SU-DHL-6 (cell line): ENCODE results near the gene CACNA1C.

ENCODE experiments used
- H2AFZ ChIP-seq: fragments of 200-600 bp; sonication (generic); 2 replicates; pipeline ENCODE4 v1.6.1; 2014; ENCODE audit warnings: low read depth, mild to moderate bottlenecking, moderate library complexity, mixed read lengths, antibody characterized with exemption, low read length; ENCODE audit not compliant: severe bottlenecking
- H3F3A ChIP-seq: fragments of 200-600 bp; shearing (Covaris generic); 2 replicates; pipeline ENCODE4 v1.6.0; 2016; ENCODE audit warnings: antibody characterized with exemption, mild to moderate bottlenecking; ENCODE audit not compliant: insufficient read depth
- H3K27ac ChIP-seq: fragments of 200-600 bp; sonication (generic); 2 replicates; pipeline ENCODE4 v1.5.1; 2016; ENCODE audit warnings: low read depth, mild to moderate bottlenecking, low read length, moderate library complexity, mixed read lengths
- H3K27me3 ChIP-seq: fragments of 200-600 bp; sonication (generic), shearing (Covaris generic); 2 replicates; pipeline ENCODE4 v1.6.0; 2014; ENCODE audit warnings: mild to moderate bottlenecking, low read length
- H3K36me3 ChIP-seq: fragments of 200-600 bp; sonication (generic); 2 replicates; pipeline ENCODE4 v1.6.1; 2014; ENCODE audit warnings: mild to moderate bottlenecking, low read length, mixed read lengths
- H3K4me2 ChIP-seq: fragments of 300-600, 200-600 bp; shearing (Covaris generic), sonication (generic); 2 replicates; pipeline ENCODE4 v1.6.0; 2014; ENCODE audit warnings: low read length, low read depth, mild to moderate bottlenecking; ENCODE audit not compliant: poor library complexity, severe bottlenecking
- H3K4me3 ChIP-seq: fragments of 200-600 bp; sonication (generic); 2 replicates; pipeline ENCODE4 v1.5.1; 2014; ENCODE audit warnings: antibody characterized with exemption, low read length, mild to moderate bottlenecking, mixed read lengths; ENCODE audit not compliant: insufficient read depth, poor library complexity, severe bottlenecking
- H3K79me2 ChIP-seq: fragments of 200-600 bp; sonication (generic); 2 replicates; pipeline ENCODE4 v1.6.1; 2014; ENCODE audit warnings: mild to moderate bottlenecking, low read length, moderate library complexity; ENCODE audit not compliant: insufficient read depth
- H3K9ac ChIP-seq: fragments of 200-600 bp; sonication (generic); 2 replicates; pipeline ENCODE4 v1.7.0; 2014; ENCODE audit warnings: mild to moderate bottlenecking, low read length
- H3K9me2 ChIP-seq: fragments of 200-600 bp; sonication (generic); replicated peaks from 2 replicates; pipeline ENCODE4 v1.6.1; 2014; ENCODE audit warnings: low read length; ENCODE audit not compliant: insufficient read depth
- H3K9me3 ChIP-seq: fragments of 200-600 bp; sonication (generic); 2 replicates; pipeline ENCODE4 v1.6.1; 2014; ENCODE audit warnings: low read length, mixed read lengths; ENCODE audit not compliant: insufficient read depth
- H4K20me1 ChIP-seq: fragments of 200-600 bp; sonication (generic); 2 replicates; pipeline ENCODE4 v1.6.1; 2014; ENCODE audit warnings: low read depth, mild to moderate bottlenecking, antibody characterized with exemption, low read length, moderate library complexity, mixed read lengths
- EZH2phosphoT487 ChIP-seq: fragments of 200-600 bp; sonication (generic), shearing (Covaris generic); conservative IDR thresholded peaks from 2 replicates; pipeline ENCODE4 v1.6.1; 2018; ENCODE audit warnings: mild to moderate bottlenecking, antibody characterized with exemption, low read length, moderate library complexity, mixed read lengths
- TF ChIP-seq, protein P1 (sequence below): fragments of 200-600 bp; sonication (generic); IDR thresholded peaks from one replicate; pipeline ENCODE4 v1.5.1; 2017; ENCODE audit warnings: antibody characterized with exemption, mild to moderate bottlenecking, low read length, moderate library complexity; ENCODE audit not compliant: insufficient read depth, poor library complexity, severe bottlenecking

The CACNA1C gene

DNA sequence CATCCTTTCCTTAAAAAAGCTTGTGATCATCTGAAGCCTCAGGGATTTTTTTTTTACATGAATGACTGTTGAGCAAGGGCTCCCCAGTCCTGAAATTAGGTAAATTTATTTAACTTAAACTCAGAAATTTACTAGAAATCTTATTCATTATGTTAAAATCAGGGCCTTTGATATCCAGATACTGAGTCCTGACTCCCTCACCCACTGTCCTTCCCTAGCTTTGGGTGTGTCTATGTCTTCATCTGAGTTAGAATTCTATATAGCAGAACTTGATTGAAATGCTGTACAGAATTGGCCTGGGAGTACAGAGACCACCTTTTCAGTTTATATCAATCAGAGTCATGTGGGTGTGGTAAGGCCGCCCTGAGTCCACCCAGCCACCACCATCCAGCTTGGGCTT lies 260.0 kb downstream of the CACNA1C start:
- H3K36me3 ChIP-seq: no peaks in the 10 kb centered on the region
- no peaks in the 10 kb centered on the region for H3K9me3 ChIP-seq
- no peaks in the 10 kb centered on the region for H3K27me3 ChIP-seq
- no peaks in the 10 kb centered on the region for H3K9me2 ChIP-seq
- H3K27ac ChIP-seq: no peak overlapping the region
- H3K4me2 ChIP-seq: no peak overlapping the region
- H3K79me2 ChIP-seq: no peaks in the 10 kb centered on the region
- H3K9ac ChIP-seq: no peak overlapping the region
- H3F3A ChIP-seq: no peaks in the 10 kb centered on the region
- no peak overlapping the region for H3K4me3 ChIP-seq
- H4K20me1 ChIP-seq: no peaks in the 10 kb centered on the region
- TF ChIP-seq EZH2phosphoT487: no peak
- TF ChIP-seq, protein P1, sequence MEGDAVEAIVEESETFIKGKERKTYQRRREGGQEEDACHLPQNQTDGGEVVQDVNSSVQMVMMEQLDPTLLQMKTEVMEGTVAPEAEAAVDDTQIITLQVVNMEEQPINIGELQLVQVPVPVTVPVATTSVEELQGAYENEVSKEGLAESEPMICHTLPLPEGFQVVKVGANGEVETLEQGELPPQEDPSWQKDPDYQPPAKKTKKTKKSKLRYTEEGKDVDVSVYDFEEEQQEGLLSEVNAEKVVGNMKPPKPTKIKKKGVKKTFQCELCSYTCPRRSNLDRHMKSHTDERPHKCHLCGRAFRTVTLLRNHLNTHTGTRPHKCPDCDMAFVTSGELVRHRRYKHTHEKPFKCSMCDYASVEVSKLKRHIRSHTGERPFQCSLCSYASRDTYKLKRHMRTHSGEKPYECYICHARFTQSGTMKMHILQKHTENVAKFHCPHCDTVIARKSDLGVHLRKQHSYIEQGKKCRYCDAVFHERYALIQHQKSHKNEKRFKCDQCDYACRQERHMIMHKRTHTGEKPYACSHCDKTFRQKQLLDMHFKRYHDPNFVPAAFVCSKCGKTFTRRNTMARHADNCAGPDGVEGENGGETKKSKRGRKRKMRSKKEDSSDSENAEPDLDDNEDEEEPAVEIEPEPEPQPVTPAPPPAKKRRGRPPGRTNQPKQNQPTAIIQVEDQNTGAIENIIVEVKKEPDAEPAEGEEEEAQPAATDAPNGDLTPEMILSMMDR: no peak
- no peak overlapping the region for H2AFZ ChIP-seq

DNA sequence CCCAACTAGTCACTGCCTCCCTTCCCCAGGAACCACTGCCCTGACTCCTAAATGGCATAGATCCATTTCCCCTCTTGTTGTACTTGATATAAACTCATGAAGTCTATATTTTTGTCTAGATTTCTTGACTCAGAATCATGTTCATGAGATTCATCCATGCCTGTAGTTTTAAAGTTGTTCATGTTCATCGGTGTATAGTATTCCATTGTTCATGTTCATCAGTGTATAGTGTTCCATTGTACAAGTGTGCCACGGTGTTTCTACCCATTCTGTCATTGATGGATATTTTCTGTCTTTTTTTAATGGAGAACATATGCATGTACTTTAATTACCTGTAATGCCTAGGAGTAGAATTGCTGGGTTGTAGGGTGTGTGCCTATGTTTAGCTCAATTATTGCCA lies 261.7 kb downstream of the CACNA1C start:
- no peak for TF ChIP-seq EZH2phosphoT487
- TF ChIP-seq, protein P1: no peak

DNA sequence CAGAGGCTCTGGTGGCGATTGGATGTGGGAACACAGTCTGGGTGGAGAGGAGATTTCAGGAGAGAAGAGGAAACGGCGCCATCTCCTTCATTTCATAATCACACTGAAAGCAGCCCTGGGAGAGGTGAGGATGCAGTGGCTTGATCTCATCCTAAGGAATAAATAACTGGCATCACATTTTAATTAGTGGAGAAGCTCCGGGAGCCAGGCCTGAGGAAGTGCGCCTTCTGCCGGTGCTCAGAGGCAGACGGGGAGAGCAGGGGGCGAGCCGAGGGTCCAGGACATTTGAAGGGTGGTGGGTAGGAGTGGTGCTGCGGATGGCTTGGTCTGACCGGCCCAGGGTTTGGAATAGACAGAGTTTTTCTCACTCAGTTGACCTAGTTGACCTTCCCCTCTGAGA lies 265.0 kb downstream of the CACNA1C start:
- H3K27ac ChIP-seq: no peak overlapping the region
- no peaks in the 10 kb centered on the region for H3F3A ChIP-seq
- no peaks in the 10 kb centered on the region for H3K36me3 ChIP-seq
- no peaks in the 10 kb centered on the region for H3K27me3 ChIP-seq
- H3K9me2 ChIP-seq: no peaks in the 10 kb centered on the region
- H3K4me3 ChIP-seq: no peak overlapping the region
- H3K4me2 ChIP-seq: no peak overlapping the region
- no peaks in the 10 kb centered on the region for H3K9me3 ChIP-seq
- no peaks in the 10 kb centered on the region for H3K79me2 ChIP-seq
- TF ChIP-seq, protein P1: no peak
- no peak for TF ChIP-seq EZH2phosphoT487
- H3K9ac ChIP-seq: no peak overlapping the region
- no peak overlapping the region for H2AFZ ChIP-seq
- H4K20me1 ChIP-seq: no peaks in the 10 kb centered on the region

More for the DNA sequence above, 261.7 kb downstream of the CACNA1C start:
- Histone ChIP-seq H3K9ac (no peak overlapping the region), H4K20me1 (no peaks in the 10 kb centered on the region), H3K4me2 (no peak overlapping the region), H3K79me2 (no peaks in the 10 kb centered on the region), H3K9me2 (no peaks in the 10 kb centered on the region), H3K4me3 (no peak overlapping the region), H3K27me3 (no peaks in the 10 kb centered on the region), H2AFZ (no peak overlapping the region), H3K9me3 (no peaks in the 10 kb centered on the region), H3K27ac (no peak overlapping the region), H3K36me3 (no peaks in the 10 kb centered on the region), H3F3A (no peaks in the 10 kb centered on the region)

DNA sequence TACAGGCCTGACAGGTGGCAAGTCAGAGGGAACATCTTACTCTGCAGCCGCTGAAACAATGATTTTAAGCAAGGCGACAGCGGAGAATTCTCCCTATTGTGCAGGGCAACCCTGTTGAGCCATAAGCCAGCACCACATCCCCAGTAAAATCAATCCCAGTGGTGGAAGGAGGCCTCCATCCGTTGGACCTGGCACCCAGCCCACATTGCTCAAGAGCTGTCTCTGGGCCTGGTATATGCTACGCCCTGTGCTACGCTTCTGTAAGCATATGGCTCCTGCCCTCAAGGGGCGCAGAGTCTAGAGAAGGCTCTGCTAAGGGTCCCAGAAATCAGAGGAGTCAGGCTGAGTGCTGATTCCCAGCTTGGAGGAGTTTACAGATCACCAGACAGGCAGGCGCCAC lies 265.5 kb downstream of the CACNA1C start:
- H3K9ac ChIP-seq: no peak overlapping the region
- no peak overlapping the region for H3K27ac ChIP-seq
- H4K20me1 ChIP-seq: no peaks in the 10 kb centered on the region

More for the DNA sequence above, 265.5 kb downstream of the CACNA1C start:
- Histone ChIP-seq H3K9me2 (no peaks in the 10 kb centered on the region), H3K4me3 (no peak overlapping the region), H2AFZ (no peak overlapping the region), H3K4me2 (no peak overlapping the region), H3K36me3 (no peaks in the 10 kb centered on the region), H3F3A (no peaks in the 10 kb centered on the region), H3K9me3 (no peaks in the 10 kb centered on the region), H3K79me2 (no peaks in the 10 kb centered on the region), H3K27me3 (no peaks in the 10 kb centered on the region)
- no peak for TF ChIP-seq EZH2phosphoT487
- TF ChIP-seq, protein P1: no peak
